Activated T-helper 9 cell treated with anti-CD3 and anti-CD28 coated beads, Interleukin-2, amount 50 U/mL, for 16 hours (primary cell): ENCODE measurements around the gene CD44.
A peak's percentile ranks its signal among the peaks of the same experiment; 100 is the strongest.

Experiments used
- DNase-seq: peaks from one replicate; pipeline ENCODE4 v3.0.0-alpha.2; 2020; ENCODE audit warnings: low read depth

Gene CD44

GRCh38 chr11:35158701-35159510 lies 19.9 kb downstream of the CD44 start:
- DNase-seq = no peak

GRCh38 chr11:35160246-35160824 lies 21.4 kb downstream of the CD44 start:
- no peak for DNase-seq

- no peak for DNase-seq
These were observed 22.1 kb downstream of the CD44 start for GRCh38 chr11:35160902-35161597.

- no peak for DNase-seq
These were observed 23.8 kb downstream of the CD44 start for GRCh38 chr11:35162745-35163144.

- DNase-seq = no peak
These were observed 24.2 kb downstream of the CD44 start for GRCh38 chr11:35163209-35163608.

GRCh38 chr11:35163702-35164496 lies 24.9 kb downstream of the CD44 start:
- DNase-seq = no peak

- DNase-seq = no peak
These were observed 26.1 kb downstream of the CD44 start for GRCh38 chr11:35165030-35165422.

- peak; percentile 71 for DNase-seq
These were observed 26.7 kb downstream of the CD44 start for GRCh38 chr11:35165423-35166368.

- no peak for DNase-seq
These were observed 27.7 kb downstream of the CD44 start for GRCh38 chr11:35166369-35167360.

GRCh38 chr11:35167426-35167954 lies 28.5 kb downstream of the CD44 start:
- DNase-seq = no peak

- no peak for DNase-seq
These were observed 29.7 kb downstream of the CD44 start for GRCh38 chr11:35168671-35169070.

GRCh38 chr11:35169112-35169511 lies 30.1 kb downstream of the CD44 start:
- no peak for DNase-seq

GRCh38 chr11:35169754-35170153 lies 30.8 kb downstream of the CD44 start:
- no peak for DNase-seq

- DNase-seq = no peak
These were observed 31.5 kb downstream of the CD44 start for GRCh38 chr11:35170503-35170902.

GRCh38 chr11:35171226-35171625 lies 32.3 kb downstream of the CD44 start:
- no peak for DNase-seq

- DNase-seq = no peak
These were observed 34.1 kb downstream of the CD44 start for GRCh38 chr11:35173011-35173511.

GRCh38 chr11:35173616-35174566 lies 34.9 kb downstream of the CD44 start:
- DNase-seq = no peak

GRCh38 chr11:35174666-35175065 lies 35.7 kb downstream of the CD44 start:
- no peak for DNase-seq
